GM18951 (cell line): ENCODE measurements around the gene CCR9.
"Not testable (repeated sequence)": the region's sequence is repeated elsewhere in the genome, so short reads cannot be mapped to it uniquely, and the experiment has no call there.

ENCODE experiments used
- POLR2A ChIP-seq: IDR thresholded peaks from 4 replicates; pipeline ENCODE4 v1.6.1; 2011; ENCODE audit warnings: mild to moderate bottlenecking; ENCODE audit not compliant: insufficient read length, insufficient read depth; ENCODE audit errors: extremely low read depth
- in situ Hi-C: fragments of 300-500 bp; cut with MboI; formaldehyde crosslinking; loops from one replicate; pipeline ENCODE4 v1.12.0; 2022; ENCODE audit warnings: low sequenced_read_pairs, mixed read lengths, inconsistent platforms; ENCODE audit not compliant: unreplicated experiment

CCR9 gene, protein sequence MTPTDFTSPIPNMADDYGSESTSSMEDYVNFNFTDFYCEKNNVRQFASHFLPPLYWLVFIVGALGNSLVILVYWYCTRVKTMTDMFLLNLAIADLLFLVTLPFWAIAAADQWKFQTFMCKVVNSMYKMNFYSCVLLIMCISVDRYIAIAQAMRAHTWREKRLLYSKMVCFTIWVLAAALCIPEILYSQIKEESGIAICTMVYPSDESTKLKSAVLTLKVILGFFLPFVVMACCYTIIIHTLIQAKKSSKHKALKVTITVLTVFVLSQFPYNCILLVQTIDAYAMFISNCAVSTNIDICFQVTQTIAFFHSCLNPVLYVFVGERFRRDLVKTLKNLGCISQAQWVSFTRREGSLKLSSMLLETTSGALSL

GRCh38 chr3:45885979-45886705, at the start of gene CCR9:
TSS of gene CCR9 (plus strand) at chr3:45886543. CDS start at chr3:45894934, 8,391 bp downstream.
- TF ChIP-seq POLR2A, result no peak
- in situ Hi-C loops, result no loop called here

DNA sequence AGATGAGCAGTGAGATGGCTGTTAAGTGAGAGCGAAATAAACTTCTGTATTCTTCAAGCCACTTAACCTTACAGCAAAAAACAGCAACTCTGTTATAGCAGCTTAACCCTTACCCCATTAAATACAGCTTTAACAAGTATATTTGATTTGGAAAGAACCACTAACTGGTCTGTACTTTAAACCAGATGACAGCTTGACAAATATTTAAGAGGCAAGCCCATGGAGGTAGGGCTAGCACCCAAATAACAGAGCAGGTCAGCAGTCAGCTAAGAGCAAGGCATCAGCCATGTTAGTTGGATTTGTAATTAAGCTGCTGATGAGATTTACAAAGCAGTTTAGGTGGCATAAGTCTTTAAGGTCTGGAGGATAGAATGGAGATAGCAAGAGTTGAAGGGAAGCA, 47.9 kb upstream of the CCR9 start:
- no peak for TF ChIP-seq POLR2A
- in situ Hi-C loops, result no loop called here

DNA sequence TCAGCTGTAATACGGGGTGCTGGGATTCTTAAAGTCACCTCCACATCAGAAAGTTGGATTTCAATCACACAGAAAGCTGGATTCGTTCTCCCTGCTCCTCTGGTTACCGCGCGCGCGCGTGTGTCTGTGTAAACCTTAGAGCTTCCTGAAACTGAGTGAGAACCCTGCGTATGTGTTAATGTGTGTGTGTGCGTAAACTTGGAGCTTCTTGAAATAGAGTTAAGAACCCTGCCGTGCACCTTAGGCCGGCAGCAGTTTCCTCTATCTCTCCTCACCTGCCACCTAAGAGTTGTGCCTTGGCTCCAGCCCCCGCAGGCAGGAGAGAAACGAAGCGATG, 45.0 kb upstream of the CCR9 start:
- TF ChIP-seq POLR2A, result no peak
- in situ Hi-C loops, result no loop called here

DNA sequence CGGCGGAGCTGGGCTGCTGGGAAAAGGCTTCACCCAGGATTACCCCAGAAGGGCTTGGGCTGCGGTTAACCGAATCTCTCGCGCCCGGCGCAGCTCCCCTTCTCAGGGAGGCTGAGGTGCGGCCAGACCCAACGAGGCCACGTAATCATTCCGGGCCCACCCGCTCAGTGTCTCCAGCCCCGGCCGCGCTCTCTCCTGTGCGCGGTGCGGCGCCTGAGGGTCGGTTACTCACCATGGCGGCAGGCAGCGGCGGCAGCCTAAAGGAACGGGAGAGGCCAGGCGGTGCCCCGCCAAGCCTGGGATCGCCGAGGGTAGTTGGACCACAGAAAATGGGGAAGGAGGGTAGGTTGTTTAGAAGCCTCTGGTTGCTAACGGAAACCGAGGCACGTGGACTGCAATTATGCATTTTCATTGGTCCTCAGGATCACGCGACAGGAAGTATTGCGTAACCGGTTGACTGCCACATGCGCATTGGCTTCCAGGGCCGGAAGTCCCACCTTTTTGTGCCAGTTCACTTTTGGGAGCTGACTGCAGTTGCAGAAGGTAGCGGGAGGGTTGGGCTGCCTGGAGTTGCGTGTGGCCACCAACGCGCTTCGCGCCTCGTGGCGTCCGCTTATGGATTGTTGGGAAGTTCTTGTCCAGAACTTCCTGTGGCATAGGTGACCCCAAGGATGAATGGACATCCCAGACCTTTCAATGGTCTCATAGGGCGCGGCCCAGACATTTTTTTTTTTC, 44.4 kb upstream of the CCR9 start, which contains the start of gene LZTFL1:
Gene LZTFL1, minus strand, starts transcription at position 363 of the 735 bp plus-strand sequence. Its CDS starts 128 bp downstream, at position 235.
- in situ Hi-C loops, result no loop called here
- TF ChIP-seq POLR2A, result peak; percentile 25

GRCh38 chr3:45842851-45843625, 43.3 kb upstream of the CCR9 start:
- in situ Hi-C loops, result no loop called here
- TF ChIP-seq POLR2A, result no peak

DNA sequence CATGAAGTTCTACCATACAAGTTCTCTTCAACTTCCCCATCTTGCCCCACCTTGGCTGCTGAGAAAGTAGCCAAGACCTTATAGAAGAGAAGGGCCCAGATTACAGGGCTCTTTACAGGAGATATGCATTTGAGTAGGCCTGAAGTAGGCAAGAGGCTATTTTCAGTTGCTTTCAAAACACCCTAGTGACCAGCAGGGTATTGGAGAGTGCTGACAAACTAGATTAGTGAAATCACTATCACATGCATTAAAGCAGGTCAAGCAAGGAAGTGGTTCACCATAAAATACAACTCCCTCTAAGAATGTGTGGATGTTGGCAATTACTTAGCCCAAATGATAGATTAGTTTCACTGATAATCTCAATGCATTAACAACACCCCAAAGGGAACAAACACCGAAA, 41.7 kb upstream of the CCR9 start:
- no peak for TF ChIP-seq POLR2A
- in situ Hi-C loops, result no loop called here

DNA sequence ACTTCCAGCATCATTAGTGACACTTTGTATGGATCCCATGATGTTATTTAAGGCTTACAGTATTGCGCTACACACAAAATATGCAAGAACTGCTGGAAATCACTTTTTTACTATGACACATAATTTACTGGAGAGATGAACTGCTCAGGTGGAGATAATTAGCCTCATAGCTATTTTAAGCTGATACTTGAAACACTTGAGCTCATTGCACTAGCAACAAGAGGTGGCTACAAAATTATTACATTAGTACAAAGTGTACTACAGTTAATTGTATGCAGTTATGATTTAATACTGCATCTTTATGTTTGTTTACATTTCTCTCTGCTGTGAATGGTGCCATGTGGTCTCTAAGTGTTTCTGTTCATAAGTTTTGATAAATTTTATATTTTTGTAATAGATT, 38.0 kb upstream of the CCR9 start:
- no peak for TF ChIP-seq POLR2A
- in situ Hi-C loops, result no loop called here

DNA sequence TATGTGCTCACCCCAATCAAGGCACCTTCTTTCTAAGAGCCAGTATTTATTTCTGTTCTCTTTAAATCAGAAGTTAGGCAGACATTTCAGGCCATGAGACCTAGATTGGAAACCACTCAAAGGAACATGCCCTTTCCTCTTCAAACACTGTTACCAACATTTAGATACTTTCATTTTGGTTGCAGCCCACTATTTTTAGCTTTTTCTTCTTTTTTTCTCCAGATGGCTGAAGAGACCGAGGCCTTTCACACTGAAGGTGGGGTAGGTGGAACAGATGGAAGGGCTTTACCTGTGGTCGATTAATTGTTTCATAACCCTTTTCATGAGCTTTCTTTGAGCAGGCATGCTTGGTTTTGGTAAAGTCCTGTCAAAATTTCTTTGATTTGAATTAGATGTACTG, 33.5 kb upstream of the CCR9 start:
- no peak for TF ChIP-seq POLR2A
- in situ Hi-C loops, result no loop called here

DNA sequence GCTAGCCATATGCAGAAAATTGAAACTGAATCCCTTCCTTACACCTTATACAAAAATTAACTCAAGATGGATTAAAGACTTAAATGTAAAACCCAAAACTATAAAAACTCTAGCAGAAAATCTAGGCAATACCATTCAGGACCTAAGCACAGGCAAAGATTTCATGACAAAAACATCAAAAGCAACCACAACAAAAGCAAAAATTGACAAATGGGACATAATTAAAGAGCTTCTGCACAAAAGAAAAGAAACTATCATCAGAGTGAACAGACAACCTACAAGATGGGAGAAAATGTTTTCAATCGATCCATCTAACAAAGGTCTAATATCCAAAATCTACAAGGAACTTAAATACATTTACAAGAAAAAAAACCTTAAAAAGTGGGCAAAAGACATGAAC, 30.0 kb upstream of the CCR9 start:
- in situ Hi-C loops, result not testable (repeated sequence)

- in situ Hi-C loops, result not testable (repeated sequence)
These were observed 29.3 kb upstream of the CCR9 start for GRCh38 chr3:45857024-45857423.

DNA sequence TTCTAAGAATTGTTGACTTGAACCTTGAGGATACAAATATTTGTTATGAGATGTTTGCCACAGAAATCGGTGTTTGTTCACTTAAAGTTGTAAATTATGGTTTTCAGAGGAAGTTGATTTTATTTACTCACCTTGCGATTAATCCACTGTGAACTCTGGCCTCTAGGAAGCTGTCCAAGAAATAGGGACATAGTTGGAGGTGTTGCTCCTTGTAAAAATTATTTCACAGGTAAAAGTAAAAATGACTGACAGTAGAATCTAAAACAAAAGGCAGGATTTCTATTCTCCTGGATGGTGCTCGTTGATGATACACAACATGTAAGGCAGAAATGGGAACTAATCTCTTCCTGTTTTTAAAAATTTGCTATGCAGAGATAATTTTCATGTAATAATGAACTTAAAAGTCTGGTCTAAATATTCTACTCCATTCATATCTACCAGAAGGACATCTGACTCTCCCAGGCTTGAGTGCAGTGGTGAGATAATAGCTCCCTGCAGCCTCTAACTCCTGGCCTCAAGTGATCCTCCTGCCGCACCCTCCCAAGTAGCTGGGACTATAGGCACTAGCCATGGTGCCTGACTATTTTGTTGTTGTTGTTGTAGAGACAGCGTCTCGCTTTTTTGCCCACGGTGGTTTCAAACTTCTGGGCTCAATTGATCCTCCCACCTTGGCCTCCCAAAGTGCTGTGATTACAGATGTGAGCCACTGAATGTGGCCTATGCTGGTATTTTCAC, 27.4 kb upstream of the CCR9 start:
- in situ Hi-C loops, result no loop called here
- TF ChIP-seq POLR2A, result no peak

DNA sequence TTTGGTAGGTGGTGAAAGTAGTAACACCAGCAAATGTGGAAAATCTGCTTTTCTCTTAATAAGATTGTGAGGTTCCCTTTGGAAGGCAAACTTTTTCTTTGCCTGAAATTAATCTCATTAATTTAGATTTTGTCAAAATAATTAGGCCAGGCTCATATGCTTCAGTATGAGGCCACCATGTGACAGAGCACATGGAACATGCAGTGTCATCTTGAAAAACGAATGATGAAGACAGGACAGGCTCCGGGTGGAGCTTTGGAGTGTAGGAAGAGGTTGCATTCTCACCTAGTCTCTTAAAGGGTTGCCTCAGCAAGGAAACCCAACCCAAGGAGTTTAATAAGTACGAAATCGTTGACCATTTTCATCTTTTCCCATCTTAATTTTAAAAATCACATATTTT, 25.9 kb upstream of the CCR9 start:
- TF ChIP-seq POLR2A, result no peak
- in situ Hi-C loops, result no loop called here
